ENCODE data around the gene IER5.

- no peak for TF ChIP-seq CTCF (conservative IDR thresholded peaks at IDR 0.05; ENCODE audit: low read depth, low read length)
- TF ChIP-seq EZH2 (IDR thresholded peaks at IDR 0.05; ENCODE audit: low read length, unreplicated experiment), result no peak
- TF ChIP-seq EZH2phosphoT487 (IDR thresholded peaks at IDR 0.05; ENCODE audit: borderline replicate concordance, low read length), result no peak
Observed at GRCh38 chr1:181059435-181059834, 29.1 kb upstream of the IER5 start.
